ENCODE data around the gene OSBP2. TPM values are rescaled to one million over a fixed set of nuclear protein-coding genes. Genes with fewer than 3 reads are reported as not detected.

OSBP2 gene
- polyA plus RNA-seq, 1 donor (not counting 4 experiments of a cell fraction or from before 2014, with no cell fraction given) = 3.0 TPM

DNA sequence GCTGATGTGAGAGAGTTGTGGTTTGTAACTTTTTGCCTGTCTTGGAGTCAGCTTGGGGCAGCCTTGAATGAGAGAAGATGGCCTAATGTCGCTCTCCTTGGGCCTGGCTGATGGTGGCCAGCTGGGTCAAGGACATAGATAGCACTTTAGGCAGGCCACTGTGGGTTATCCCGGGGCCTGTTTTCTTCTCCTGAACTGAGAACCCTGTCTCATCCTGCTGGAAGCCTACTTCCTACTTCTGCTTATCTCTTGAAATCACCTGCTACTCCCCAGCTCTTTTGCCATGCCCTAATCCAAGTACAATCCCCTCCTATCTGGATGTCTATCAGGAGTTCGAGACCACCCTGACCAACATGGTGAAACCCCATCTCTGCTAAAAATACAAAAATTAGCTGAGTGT, 49.5 kb downstream of the OSBP2 start:
- H3K4me3 ChIP-seq (ENCODE audit: control insufficient read depth in 2 of 3, extremely low read depth in 1 of 3, insufficient read depth in 2 of 3, low read depth in 1 of 3, low read length in 3 of 3) = no peak overlapping the region
- FAIRE-seq (no peak), DNase-seq (ENCODE audit: low read depth, low spot score) (no peak)
- H3K9me3 ChIP-seq (ENCODE audit: control insufficient read depth, low read depth, low read length) = no peaks in the 10 kb centered on the region
- no peaks in the 10 kb centered on the region for H3K79me2 ChIP-seq (ENCODE audit: control insufficient read depth, insufficient read depth, low read length)
- no peak overlapping the region for H3K27ac ChIP-seq (ENCODE audit: control insufficient read depth, insufficient read depth, low read length)
- no peaks in the 10 kb centered on the region for H4K20me1 ChIP-seq (ENCODE audit: control insufficient read depth, extremely low read depth, insufficient read depth, low read length)
- H3K4me1 ChIP-seq (ENCODE audit: control insufficient read depth, extremely low read depth, insufficient read depth, low read length) = no peaks in the 10 kb centered on the region
- no peak for TF ChIP-seq EZH2 (IDR thresholded peaks at IDR 0.05; ENCODE audit: low read length)
- TF ChIP-seq, protein P1, sequence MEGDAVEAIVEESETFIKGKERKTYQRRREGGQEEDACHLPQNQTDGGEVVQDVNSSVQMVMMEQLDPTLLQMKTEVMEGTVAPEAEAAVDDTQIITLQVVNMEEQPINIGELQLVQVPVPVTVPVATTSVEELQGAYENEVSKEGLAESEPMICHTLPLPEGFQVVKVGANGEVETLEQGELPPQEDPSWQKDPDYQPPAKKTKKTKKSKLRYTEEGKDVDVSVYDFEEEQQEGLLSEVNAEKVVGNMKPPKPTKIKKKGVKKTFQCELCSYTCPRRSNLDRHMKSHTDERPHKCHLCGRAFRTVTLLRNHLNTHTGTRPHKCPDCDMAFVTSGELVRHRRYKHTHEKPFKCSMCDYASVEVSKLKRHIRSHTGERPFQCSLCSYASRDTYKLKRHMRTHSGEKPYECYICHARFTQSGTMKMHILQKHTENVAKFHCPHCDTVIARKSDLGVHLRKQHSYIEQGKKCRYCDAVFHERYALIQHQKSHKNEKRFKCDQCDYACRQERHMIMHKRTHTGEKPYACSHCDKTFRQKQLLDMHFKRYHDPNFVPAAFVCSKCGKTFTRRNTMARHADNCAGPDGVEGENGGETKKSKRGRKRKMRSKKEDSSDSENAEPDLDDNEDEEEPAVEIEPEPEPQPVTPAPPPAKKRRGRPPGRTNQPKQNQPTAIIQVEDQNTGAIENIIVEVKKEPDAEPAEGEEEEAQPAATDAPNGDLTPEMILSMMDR (optimal IDR thresholded peaks at IDR 0.05 in 1 of 3, IDR thresholded peaks at IDR 0.05 in 1 of 3, conservative IDR thresholded peaks at IDR 0.05 in 1 of 3; ENCODE audit: extremely low read depth in 1 of 3, insufficient read depth in 2 of 3, low read length in 3 of 3) = no peak
- dilution Hi-C loops (cut with MboI; ENCODE audit: extremely low pct_ligation_motif_present, low sequenced_read_pairs) = no loop called here
- no peaks in the 10 kb centered on the region for H3K9me1 ChIP-seq (ENCODE audit: control insufficient read depth, extremely low read depth, insufficient read depth, low read length)
- H3K9ac ChIP-seq (ENCODE audit: control insufficient read depth, extremely low read depth, insufficient read depth, low read length) = no peak overlapping the region
- H3K36me3 ChIP-seq (ENCODE audit: control insufficient read depth in 2 of 2, extremely low read depth in 1 of 2, insufficient read depth in 2 of 2, low read length in 2 of 2) = no peaks in the 10 kb centered on the region
- no peak overlapping the region for H3K4me2 ChIP-seq (ENCODE audit: control insufficient read depth, extremely low read depth, insufficient read depth, low read depth, low read length)
- no peaks in the 10 kb centered on the region for H3K27me3 ChIP-seq (ENCODE audit: control insufficient read depth, extremely low read depth, insufficient read depth, low read length)
- H2AFZ ChIP-seq (ENCODE audit: control insufficient read depth, low read length) = no peak overlapping the region

DNA sequence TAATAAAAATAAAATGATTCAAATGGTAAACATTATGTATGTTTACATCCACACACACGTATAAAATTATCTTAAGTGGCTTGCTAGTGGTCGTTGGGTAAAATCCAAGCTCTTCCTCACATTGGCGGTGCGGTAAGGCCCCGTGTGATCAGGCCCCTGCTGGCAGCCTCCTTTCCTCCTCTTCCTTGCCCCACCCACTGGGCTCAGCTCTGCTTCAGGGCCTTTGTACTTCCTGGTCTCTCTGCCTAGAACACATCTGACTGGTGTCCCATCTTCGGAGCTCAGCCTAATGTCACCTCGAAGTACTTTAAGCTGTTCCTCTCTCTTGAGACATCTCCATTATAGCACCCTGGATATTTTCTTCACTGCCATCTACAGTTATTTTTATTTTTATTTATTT, 52.8 kb downstream of the OSBP2 start:
- Histone ChIP-seq H3K79me2 (ENCODE audit: control insufficient read depth, insufficient read depth, low read length) (no peaks in the 10 kb centered on the region), H3K9me3 (ENCODE audit: control insufficient read depth, low read depth, low read length) (no peaks in the 10 kb centered on the region), H3K27ac (ENCODE audit: control insufficient read depth, insufficient read depth, low read length) (no peak overlapping the region), H3K4me3 (ENCODE audit: control insufficient read depth in 2 of 3, extremely low read depth in 1 of 3, insufficient read depth in 2 of 3, low read depth in 1 of 3, low read length in 3 of 3) (no peak overlapping the region), H2AFZ (ENCODE audit: control insufficient read depth, low read length) (no peak overlapping the region), H3K36me3 (ENCODE audit: control insufficient read depth in 2 of 2, extremely low read depth in 1 of 2, insufficient read depth in 2 of 2, low read length in 2 of 2) (no peaks in the 10 kb centered on the region), H3K9ac (ENCODE audit: control insufficient read depth, extremely low read depth, insufficient read depth, low read length) (no peak overlapping the region), H3K9me1 (ENCODE audit: control insufficient read depth, extremely low read depth, insufficient read depth, low read length) (no peaks in the 10 kb centered on the region), H3K4me2 (ENCODE audit: control insufficient read depth, extremely low read depth, insufficient read depth, low read depth, low read length) (no peak overlapping the region), H3K4me1 (ENCODE audit: control insufficient read depth, extremely low read depth, insufficient read depth, low read length) (no peaks in the 10 kb centered on the region), H3K27me3 (ENCODE audit: control insufficient read depth, extremely low read depth, insufficient read depth, low read length) (no peaks in the 10 kb centered on the region), H4K20me1 (ENCODE audit: control insufficient read depth, extremely low read depth, insufficient read depth, low read length) (no peaks in the 10 kb centered on the region)
- dilution Hi-C loops (cut with MboI; ENCODE audit: extremely low pct_ligation_motif_present, low sequenced_read_pairs) = no loop called here
- TF ChIP-seq, protein P1 (optimal IDR thresholded peaks at IDR 0.05 in 1 of 3, IDR thresholded peaks at IDR 0.05 in 1 of 3, conservative IDR thresholded peaks at IDR 0.05 in 1 of 3; ENCODE audit: extremely low read depth in 1 of 3, insufficient read depth in 2 of 3, low read length in 3 of 3) = no peak
- no peak for TF ChIP-seq EZH2 (IDR thresholded peaks at IDR 0.05; ENCODE audit: low read length)
- no peak for FAIRE-seq
- DNase-seq (ENCODE audit: low read depth, low spot score) = no peak

Measured in keratinocyte (primary cell).